ENCODE results near the gene CD200R1L. TPM values are rescaled to one million over a fixed set of nuclear protein-coding genes. Genes with fewer than 3 reads are reported as not detected.

The CD200R1L gene
- not detected for polyA plus RNA-seq (2013, experiment 1 of 2)
- not detected for polyA plus RNA-seq (2013, experiment 2 of 2)

GRCh38 chr3:112846764-112847163 is at the start of gene CD200R1L:
Gene CD200R1L (minus strand): TSS chr3:112846864. CDS start chr3:112829367, 17,497 bp downstream.
- Histone ChIP-seq H3K9ac (ENCODE audit: low read length) (no peak within 1 kb of the TSS), H3K56ac (ENCODE audit: low read length) (no peak within 1 kb of the TSS), H3K27ac (ENCODE audit: low read depth, low read length) (no peak within 1 kb of the TSS)

GRCh38 chr3:112894258-112894657 is 47.6 kb upstream of the CD200R1L start:
- WGBS (ENCODE audit: extremely low coverage, insufficient coverage, low lambda C conversion rate): no CpG with 5 or more reads among the region's 5 CpGs
- Histone ChIP-seq H2BK120ac (ENCODE audit: low read depth, low read length) (no peak overlapping the region), H2BK5ac (ENCODE audit: low read length) (no peak overlapping the region), H3K4me1 (ENCODE audit: control insufficient read depth, low read depth, low read length) (no peaks in the 10 kb centered on the region), H4K5ac (ENCODE audit: low read length) (peak overlapping the region; percentile 34), H2AK5ac (ENCODE audit: low read length) (no peak overlapping the region), H3K4me3 (ENCODE audit: low read length) (no peak overlapping the region), H3K79me1 (ENCODE audit: low read length) (no peaks in the 10 kb centered on the region), H4K8ac (ENCODE audit: low read depth, low read length) (no peak overlapping the region), H3K36me3 (ENCODE audit: control insufficient read depth, insufficient read depth, low read length) (no peaks in the 10 kb centered on the region), H3K56ac (ENCODE audit: low read length) (peak overlapping the region; percentile 62), H3K18ac (ENCODE audit: low read length) (no peak overlapping the region), H2BK15ac (replicated peaks; ENCODE audit: low read depth) (no peak overlapping the region), H3K27me3 (ENCODE audit: insufficient read depth, low read length, poor library complexity) (no peaks in the 10 kb centered on the region), H3K23ac (ENCODE audit: low read length) (no peak overlapping the region), H3K4ac (ENCODE audit: low read depth, low read length) (no peak overlapping the region), H3K27ac (ENCODE audit: low read depth, low read length) (no peak overlapping the region), H3K4me2 (ENCODE audit: low read length) (no peak overlapping the region), H3K79me2 (ENCODE audit: control insufficient read depth, insufficient read depth, low read length) (no peaks in the 10 kb centered on the region), H3K9ac (ENCODE audit: low read length) (no peak overlapping the region)
- peak; percentile 81 for DNase-seq

More at GRCh38 chr3:112846764-112847163, at the start of gene CD200R1L:
- Histone ChIP-seq H2BK120ac (ENCODE audit: low read depth, low read length) (no peak within 1 kb of the TSS), H3K79me2 (ENCODE audit: control insufficient read depth, insufficient read depth, low read length) (no peaks in the 10 kb centered on the region), H3K27me3 (ENCODE audit: insufficient read depth, low read length, poor library complexity) (no peaks in the 10 kb centered on the region), H3K4me1 (ENCODE audit: control insufficient read depth, low read depth, low read length) (no peaks in the 10 kb centered on the region), H3K79me1 (ENCODE audit: low read length) (no peaks in the 10 kb centered on the region), H3K4me2 (ENCODE audit: low read length) (no peak within 1 kb of the TSS), H2BK5ac (ENCODE audit: low read length) (no peak within 1 kb of the TSS), H4K5ac (ENCODE audit: low read length) (no peak within 1 kb of the TSS), H2BK15ac (replicated peaks; ENCODE audit: low read depth) (no peak within 1 kb of the TSS), H2AK5ac (ENCODE audit: low read length) (no peak within 1 kb of the TSS), H3K4ac (ENCODE audit: low read depth, low read length) (no peak within 1 kb of the TSS), H3K36me3 (ENCODE audit: control insufficient read depth, insufficient read depth, low read length) (no peaks in the 10 kb centered on the region), H4K8ac (ENCODE audit: low read depth, low read length) (no peak within 1 kb of the TSS), H3K4me3 (ENCODE audit: low read length) (no peak within 1 kb of the TSS), H3K18ac (ENCODE audit: low read length) (no peak within 1 kb of the TSS), H3K23ac (ENCODE audit: low read length) (no peak within 1 kb of the TSS)
- no peak for DNase-seq
- no CpG with 5 or more reads among the region's 2 CpGs for WGBS (ENCODE audit: extremely low coverage, insufficient coverage, low lambda C conversion rate)

- DNase-seq: peak; percentile 7
- H3K27me3 ChIP-seq (ENCODE audit: insufficient read depth, low read length, poor library complexity): no peaks in the 10 kb centered on the region
- no peak overlapping the region for H3K27ac ChIP-seq (ENCODE audit: low read depth, low read length)
- H3K36me3 ChIP-seq (ENCODE audit: control insufficient read depth, insufficient read depth, low read length): no peaks in the 10 kb centered on the region
- no peak overlapping the region for H3K4me3 ChIP-seq (ENCODE audit: low read length)
- H3K23ac ChIP-seq (ENCODE audit: low read length): no peak overlapping the region
- H3K18ac ChIP-seq (ENCODE audit: low read length): no peak overlapping the region
- H4K8ac ChIP-seq (ENCODE audit: low read depth, low read length): no peak overlapping the region
- WGBS (ENCODE audit: extremely low coverage, insufficient coverage, low lambda C conversion rate): no CpG with 5 or more reads among the region's 3 CpGs
- H3K79me1 ChIP-seq (ENCODE audit: low read length): no peaks in the 10 kb centered on the region
- no peak overlapping the region for H3K4ac ChIP-seq (ENCODE audit: low read depth, low read length)
- H4K5ac ChIP-seq (ENCODE audit: low read length): no peak overlapping the region
- no peak overlapping the region for H2BK5ac ChIP-seq (ENCODE audit: low read length)
- no peaks in the 10 kb centered on the region for H3K79me2 ChIP-seq (ENCODE audit: control insufficient read depth, insufficient read depth, low read length)
- H2AK5ac ChIP-seq (ENCODE audit: low read length): no peak overlapping the region
- no peak overlapping the region for H2BK15ac ChIP-seq (replicated peaks; ENCODE audit: low read depth)
- no peaks in the 10 kb centered on the region for H3K4me1 ChIP-seq (ENCODE audit: control insufficient read depth, low read depth, low read length)
- no peak overlapping the region for H2BK120ac ChIP-seq (ENCODE audit: low read depth, low read length)
- H3K56ac ChIP-seq (ENCODE audit: low read length): no peak overlapping the region
- H3K4me2 ChIP-seq (ENCODE audit: low read length): no peak overlapping the region
- H3K9ac ChIP-seq (ENCODE audit: low read length): no peak overlapping the region
These were observed 42.7 kb upstream of the CD200R1L start for GRCh38 chr3:112889357-112889756.

- Histone ChIP-seq H3K4me2 (ENCODE audit: low read length) (no peak overlapping the region), H3K79me2 (ENCODE audit: control insufficient read depth, insufficient read depth, low read length) (no peaks in the 10 kb centered on the region), H3K27me3 (ENCODE audit: insufficient read depth, low read length, poor library complexity) (no peaks in the 10 kb centered on the region), H3K4me3 (ENCODE audit: low read length) (no peak overlapping the region), H3K4me1 (ENCODE audit: control insufficient read depth, low read depth, low read length) (no peaks in the 10 kb centered on the region), H3K79me1 (ENCODE audit: low read length) (no peaks in the 10 kb centered on the region), H2BK120ac (ENCODE audit: low read depth, low read length) (no peak overlapping the region), H3K36me3 (ENCODE audit: control insufficient read depth, insufficient read depth, low read length) (no peaks in the 10 kb centered on the region), H3K4ac (ENCODE audit: low read depth, low read length) (no peak overlapping the region), H2BK15ac (replicated peaks; ENCODE audit: low read depth) (no peak overlapping the region), H2BK5ac (ENCODE audit: low read length) (no peak overlapping the region), H3K18ac (ENCODE audit: low read length) (no peak overlapping the region), H3K56ac (ENCODE audit: low read length) (no peak overlapping the region), H3K27ac (ENCODE audit: low read depth, low read length) (no peak overlapping the region), H3K23ac (ENCODE audit: low read length) (no peak overlapping the region), H4K5ac (ENCODE audit: low read length) (no peak overlapping the region), H4K8ac (ENCODE audit: low read depth, low read length) (no peak overlapping the region), H2AK5ac (ENCODE audit: low read length) (no peak overlapping the region), H3K9ac (ENCODE audit: low read length) (no peak overlapping the region)
- WGBS (ENCODE audit: extremely low coverage, insufficient coverage, low lambda C conversion rate): no CpG with 5 or more reads among the region's 2 CpGs
- DNase-seq: no peak
These were observed 41.9 kb upstream of the CD200R1L start for GRCh38 chr3:112888381-112889085.

GRCh38 chr3:112884678-112885290 is 38.1 kb upstream of the CD200R1L start:
- Histone ChIP-seq H3K79me2 (ENCODE audit: control insufficient read depth, insufficient read depth, low read length) (no peaks in the 10 kb centered on the region), H4K8ac (ENCODE audit: low read depth, low read length) (no peak overlapping the region), H3K4ac (ENCODE audit: low read depth, low read length) (no peak overlapping the region), H3K56ac (ENCODE audit: low read length) (no peak overlapping the region), H3K79me1 (ENCODE audit: low read length) (no peaks in the 10 kb centered on the region), H3K18ac (ENCODE audit: low read length) (no peak overlapping the region), H3K27ac (ENCODE audit: low read depth, low read length) (no peak overlapping the region), H4K5ac (ENCODE audit: low read length) (no peak overlapping the region), H2BK120ac (ENCODE audit: low read depth, low read length) (no peak overlapping the region), H2AK5ac (ENCODE audit: low read length) (no peak overlapping the region), H3K4me3 (ENCODE audit: low read length) (no peak overlapping the region), H3K27me3 (ENCODE audit: insufficient read depth, low read length, poor library complexity) (no peaks in the 10 kb centered on the region), H3K23ac (ENCODE audit: low read length) (no peak overlapping the region), H3K36me3 (ENCODE audit: control insufficient read depth, insufficient read depth, low read length) (no peaks in the 10 kb centered on the region), H2BK5ac (ENCODE audit: low read length) (no peak overlapping the region), H3K9ac (ENCODE audit: low read length) (no peak overlapping the region), H3K4me1 (ENCODE audit: control insufficient read depth, low read depth, low read length) (no peaks in the 10 kb centered on the region), H3K4me2 (ENCODE audit: low read length) (no peak overlapping the region), H2BK15ac (replicated peaks; ENCODE audit: low read depth) (no peak overlapping the region)
- no peak for DNase-seq
- WGBS (ENCODE audit: extremely low coverage, insufficient coverage, low lambda C conversion rate): no CpG with 5 or more reads among the region's 4 CpGs

Measured in mesendoderm (in vitro differentiated cells).